H1 (cell line): Measurements from ENCODE around the gene SSMEM1. TPM values are rescaled to one million over a fixed set of nuclear protein-coding genes. Genes with fewer than 3 reads are reported as not detected.

Experiments
- CTCF ChIA-PET: fragments of 300-600 bp; sonication (Branson Sonifier 250); formaldehyde crosslinking; loops from one replicate; lab custom pipeline; 2021; ENCODE audit not compliant: partially characterized antibody; lab: Charles Lee
- POLR2A ChIA-PET: fragments of 300-600 bp; sonication (Branson Sonifier 250); formaldehyde crosslinking; loops from one replicate; lab custom pipeline; 2021; ENCODE audit warnings: inconsistent platforms; ENCODE audit not compliant: partially characterized antibody; lab: Charles Lee
- DNase-seq, 2 experiments: peaks; one replicate each; pipeline versions ENCODE4 v3.0.0 to v3.0.0-alpha.2; 2010 to 2022; ENCODE audit warnings: low spot score in 2 of 2, low read depth in 1 of 2, mixed read lengths in 1 of 2
- FAIRE-seq: peaks from 2 replicates; lab custom pipeline; 2011; peaks lifted over from hg19 to GRCh38; lab: Jason Lieb, UNC
- H2AFZ ChIP-seq: 2 replicates; pipeline ENCODE4 v1.8.1; 2012; ENCODE audit warnings: low read length, inconsistent platforms
- H2AK5ac ChIP-seq: 2 replicates; pipeline ENCODE4 v1.6.1; 2013; ENCODE audit warnings: low read depth, low read length
- H2BK120ac ChIP-seq: replicated peaks from 2 replicates; pipeline ENCODE3; 2013; ENCODE audit warnings: low read depth, low read length, inconsistent platforms
- H2BK12ac ChIP-seq: 2 replicates; pipeline ENCODE4 v1.6.1; 2013; ENCODE audit warnings: low read depth, low read length
- H2BK15ac ChIP-seq: 2 replicates; pipeline ENCODE4 v1.6.1; 2013; ENCODE audit warnings: low read length
- H2BK20ac ChIP-seq: 2 replicates; pipeline ENCODE4 v1.6.1; 2013; ENCODE audit warnings: low read length
- H2BK5ac ChIP-seq: 2 replicates; pipeline ENCODE4 v1.6.1; 2013; ENCODE audit warnings: low read depth, low read length
- H3K14ac ChIP-seq: 2 replicates; pipeline ENCODE4 v1.6.1; 2013; ENCODE audit warnings: inconsistent platforms; ENCODE audit not compliant: insufficient read length
- H3K18ac ChIP-seq: 2 replicates; pipeline ENCODE4 v1.6.1; 2013; ENCODE audit warnings: low read length; ENCODE audit errors: extremely low read depth
- H3K23ac ChIP-seq: 2 replicates; pipeline ENCODE4 v1.6.1; 2013; ENCODE audit warnings: inconsistent platforms; ENCODE audit not compliant: insufficient read length
- H3K23me2 ChIP-seq: 2 replicates; pipeline ENCODE4 v1.6.1; 2013; ENCODE audit warnings: low read depth, low read length
- H3K27ac ChIP-seq: 2 replicates; pipeline ENCODE4 v1.6.1; 2011; ENCODE audit warnings: low read depth, low read length, inconsistent platforms
- H3K27me3 ChIP-seq, 4 experiments: replicated peaks in 1 of 4; 1 replicate in 1 of 4; 2 replicates in 3 of 4; pipeline versions ENCODE4 v1.6.1 to v1.8.1; 2011 to 2013; ENCODE audit warnings: low read length in 3 of 4, mild to moderate bottlenecking in 3 of 4, inconsistent platforms in 2 of 4, mixed read lengths in 2 of 4, moderate library complexity in 1 of 4; ENCODE audit not compliant: control insufficient read depth in 3 of 4, insufficient read depth in 3 of 4; ENCODE audit errors: extremely low read depth in 1 of 4
- H3K36me3 ChIP-seq, 4 experiments: 2 replicates each; pipeline versions ENCODE4 v1.6.1 to v1.8.1; 2011 to 2013; ENCODE audit warnings: mild to moderate bottlenecking in 4 of 4, low read length in 3 of 4, moderate library complexity in 2 of 4, control low read depth in 1 of 4, inconsistent platforms in 1 of 4; ENCODE audit not compliant: insufficient read depth in 4 of 4, control insufficient read depth in 2 of 4
- H3K4ac ChIP-seq: replicated peaks from 2 replicates; pipeline ENCODE3; 2013; ENCODE audit warnings: low read length, low read depth, mixed read lengths, inconsistent platforms; ENCODE audit not compliant: insufficient read length
- H3K4me1 ChIP-seq, 4 experiments: replicated peaks in 1 of 4; 1 replicate in 1 of 4; 2 replicates in 3 of 4; pipeline versions ENCODE4 v1.6.1 to v1.8.1; 2011 to 2013; ENCODE audit warnings: low read length in 3 of 4, inconsistent platforms in 2 of 4, mixed read lengths in 1 of 4; ENCODE audit not compliant: insufficient read depth in 4 of 4, control insufficient read depth in 3 of 4
- H3K4me2 ChIP-seq, 2 experiments: 2 replicates each; pipeline versions ENCODE4 v1.6.1 to v1.8.1; 2011 to 2013; ENCODE audit warnings: low read depth in 2 of 2, low read length in 2 of 2, control low read depth in 1 of 2, inconsistent platforms in 1 of 2, mild to moderate bottlenecking in 1 of 2; ENCODE audit not compliant: insufficient read depth in 1 of 2
- H3K4me3 ChIP-seq, 4 experiments: fragments of 200-600, 300-600 bp in 1 of 4; sonication (generic), shearing (Covaris generic), sonication (Bioruptor Twin) in 1 of 4; 2 replicates each; pipeline versions ENCODE4 v1.5.1 to v1.8.1; 2011 to 2016; ENCODE audit warnings: low read length in 4 of 4, low read depth in 3 of 4, control low read depth in 2 of 4, inconsistent platforms in 2 of 4, mild to moderate bottlenecking in 2 of 4, mixed read lengths in 1 of 4, moderate library complexity in 1 of 4; ENCODE audit not compliant: insufficient read depth in 2 of 4; ENCODE audit errors: extremely low read depth in 1 of 4
- H3K56ac ChIP-seq: replicated peaks from 2 replicates; pipeline ENCODE3; 2013; ENCODE audit warnings: low read depth, mild to moderate bottlenecking, mixed read lengths, low read length, inconsistent platforms; ENCODE audit not compliant: insufficient read length
- H3K79me1 ChIP-seq: 2 replicates; pipeline ENCODE4 v1.6.1; 2013; ENCODE audit warnings: low read depth, low read length, control low read depth
- H3K79me2 ChIP-seq, 2 experiments: 2 replicates each; pipeline versions ENCODE4 v1.6.1 to v1.8.1; 2012 to 2013; ENCODE audit warnings: low read length in 2 of 2, mild to moderate bottlenecking in 2 of 2, inconsistent platforms in 1 of 2; ENCODE audit not compliant: insufficient read depth in 2 of 2, control insufficient read depth in 1 of 2
- H3K9ac ChIP-seq, 4 experiments: replicated peaks in 1 of 4; 1 replicate in 1 of 4; 2 replicates in 3 of 4; pipeline versions ENCODE4 v1.6.1 to v1.8.1; 2011 to 2013; ENCODE audit warnings: low read depth in 3 of 4, low read length in 3 of 4, control low read depth in 2 of 4, mild to moderate bottlenecking in 2 of 4, moderate library complexity in 2 of 4, inconsistent platforms in 1 of 4; ENCODE audit errors: extremely low read depth in 1 of 4
- H3K9me3 ChIP-seq, 2 experiments: 2 replicates each; pipeline versions ENCODE4 v1.6.1 to v1.8.1; 2012 to 2013; ENCODE audit warnings: mild to moderate bottlenecking in 2 of 2, moderate library complexity in 2 of 2, control low read depth in 1 of 2, inconsistent platforms in 1 of 2, low read depth in 1 of 2, low read length in 1 of 2, mixed read lengths in 1 of 2; ENCODE audit not compliant: insufficient read depth in 2 of 2
- H4K20me1 ChIP-seq, 2 experiments: replicated peaks in 1 of 2; 2 replicates each; pipeline versions ENCODE3 to v1.8.1; 2011 to 2013; ENCODE audit warnings: inconsistent platforms in 2 of 2, low read length in 2 of 2, mild to moderate bottlenecking in 1 of 2; ENCODE audit not compliant: insufficient read depth in 2 of 2, control insufficient read depth in 1 of 2
- H4K5ac ChIP-seq: 2 replicates; pipeline ENCODE4 v1.6.1; 2013; ENCODE audit warnings: low read length, low read depth, mixed read lengths, inconsistent platforms; ENCODE audit not compliant: insufficient read length
- H4K8ac ChIP-seq: 2 replicates; pipeline ENCODE4 v1.8.0; 2013; ENCODE audit warnings: mild to moderate bottlenecking, moderate library complexity, low read length, inconsistent platforms; ENCODE audit not compliant: insufficient read depth; ENCODE audit errors: extremely low read depth
- H4K91ac ChIP-seq: replicated peaks from 2 replicates; pipeline ENCODE3; 2013; ENCODE audit warnings: low read length, mixed read lengths, inconsistent platforms; ENCODE audit not compliant: insufficient read length
- CTBP2 ChIP-seq: IDR thresholded peaks from 2 replicates; pipeline ENCODE4 v1.7.0; 2011; ENCODE audit warnings: borderline replicate concordance, mild to moderate bottlenecking, moderate library complexity, mixed read lengths, low read length; ENCODE audit not compliant: insufficient read depth, insufficient read length
- GABPA ChIP-seq: IDR thresholded peaks from 2 replicates; pipeline ENCODE4 v1.6.1; 2011; ENCODE audit warnings: mild to moderate bottlenecking, low read length, moderate library complexity, borderline replicate concordance; ENCODE audit not compliant: insufficient read depth
- JUN ChIP-seq: IDR thresholded peaks from 2 replicates; pipeline ENCODE4 v1.6.1; 2011; ENCODE audit warnings: low read depth, mild to moderate bottlenecking, improper control_type of control experiment, low read length
- PHF8 ChIP-seq: fragments of 200-600 bp; sonication (generic); conservative IDR thresholded peaks from 2 replicates; pipeline ENCODE4 v1.7.1; 2012; ENCODE audit warnings: low read depth, mild to moderate bottlenecking, inconsistent platforms, low read length, moderate library complexity
- RXRA ChIP-seq: IDR thresholded peaks from 2 replicates; pipeline ENCODE4 v1.6.1; 2011; ENCODE audit warnings: low read depth, mild to moderate bottlenecking, low read length, moderate library complexity; ENCODE audit not compliant: insufficient read depth
- SP4 ChIP-seq: IDR thresholded peaks from 2 replicates; pipeline ENCODE4 v1.6.1; 2012; ENCODE audit warnings: low read length, inconsistent platforms
- ZNF274 ChIP-seq: IDR thresholded peaks from 2 replicates; pipeline ENCODE4 v1.7.0; 2012; ENCODE audit warnings: low read length, borderline replicate concordance; ENCODE audit errors: extremely low read depth
- WGBS, 2 experiments: shearing (Covaris generic) in 1 of 2; methylation state at CpG; one replicate each; pipeline versions ENCODE4 v1.1.6 to v1.1.7; 2013 to 2015; ENCODE audit warnings: low lambda C conversion rate in 2 of 2, mixed read lengths in 2 of 2, inconsistent platforms in 1 of 2, low coverage in 1 of 2, missing lambda C conversion rate in 1 of 2; ENCODE audit not compliant: insufficient replicate concordance in 2 of 2, insufficient coverage in 1 of 2, insufficient read length in 1 of 2; ENCODE audit errors: extremely low coverage in 1 of 2, missing lambda C conversion rate in 1 of 2; 5-methylcytosine and 5-hydroxymethylcytosine counted together
- polyA plus RNA-seq, 7 experiments: library from polyadenylated mRNA; depleted of rRNA in 3 of 7; stranded (reverse) in 5 of 7; unstranded in 2 of 7; fragments of >200 nt in 5 of 7; fragments of 200-250 nt in 2 of 7; gene quantifications; 1 replicate in 5 of 7; 2 replicates in 1 of 7; 4 replicates in 1 of 7; pipeline versions ENCODE4 v1.2.1 to v1.2.3, GENCODE V29; 2011 to 2013; ENCODE audit warnings: missing spikeins in 2 of 7, mixed read lengths in 2 of 7
- total RNA-seq: library from RNA; stranded (reverse); fragmentation: NEBNext Ultra II Directional; extraction: Animal tissue kit (Norgen Biotek cat#: 25700); gene quantifications from 2 replicates; pipeline ENCODE4 v1.2.1, GENCODE V29; 2021

The SSMEM1 gene
- total and polyA plus RNA-seq, 2 of the 8 experiments (the other 6 are each of a cell fraction or from before 2014, with no cell fraction given) = not detected

- no peak overlapping the region for H3K9ac ChIP-seq
- H3K14ac ChIP-seq = no peak overlapping the region
- H3K9me3 ChIP-seq = no peaks in the 10 kb centered on the region
- H2BK12ac ChIP-seq = no peak overlapping the region
- H4K20me1 ChIP-seq = no peaks in the 10 kb centered on the region
- H3K4me1 ChIP-seq = no peaks in the 10 kb centered on the region
- H3K79me1 ChIP-seq = no peaks in the 10 kb centered on the region
- H3K18ac ChIP-seq = no peak overlapping the region
- no peaks in the 10 kb centered on the region for H3K23me2 ChIP-seq
- H3K4me2 ChIP-seq = no peak overlapping the region
- no peak overlapping the region for H3K4me3 ChIP-seq
- POLR2A ChIA-PET = interaction anchor here (0.5 to 1.1 kb wide), 3 partner anchors 35 to 588 kb away, joined by 3 read pairs; partner anchors contain the start of gene TMEM209
- no peak overlapping the region for H4K5ac ChIP-seq
- H3K4ac ChIP-seq = no peak overlapping the region
- no peak overlapping the region for H3K27ac ChIP-seq
- FAIRE-seq (no peak), DNase-seq (no peak)
- WGBS, 2 experiments = 88% methylated on average over 1 of the region's 1 CpG; no CpG with 5 or more reads in 1 of the 2 experiments
- H3K79me2 ChIP-seq = no peaks in the 10 kb centered on the region
- H4K91ac ChIP-seq = no peak overlapping the region
- H2BK120ac ChIP-seq = no peak overlapping the region
- H2BK15ac ChIP-seq = no peak overlapping the region
- no peak overlapping the region for H2AK5ac ChIP-seq
- no peaks in the 10 kb centered on the region for H3K27me3 ChIP-seq
- no peak overlapping the region for H2AFZ ChIP-seq
- H2BK20ac ChIP-seq = no peak overlapping the region
- H3K36me3 ChIP-seq = no peaks in the 10 kb centered on the region
- CTCF ChIA-PET = interaction anchor here (0.6 to 2.3 kb wide), 8 partner anchors 7 to 247 kb away, joined by 3 to 6 read pairs (median 4); no protein-coding TSS in a partner anchor
- H3K23ac ChIP-seq = no peak overlapping the region
- no peak overlapping the region for H3K56ac ChIP-seq
- no peak overlapping the region for H2BK5ac ChIP-seq
- no peak overlapping the region for H4K8ac ChIP-seq
- TF ChIP-seq RXRA = no peak
- TF ChIP-seq CTBP2 = no peak
- no peak for TF ChIP-seq JUN
- TF ChIP-seq ZNF274 = no peak
- TF ChIP-seq SP4 = no peak
- TF ChIP-seq PHF8 = no peak
- no peak for TF ChIP-seq GABPA
These were observed 32.6 kb downstream of the SSMEM1 start for GRCh38 chr7:130240240-130240639.
